Ovary (tissue), 9 donors: ENCODE results near the gene NUB1. TPM values are rescaled to one million over a fixed set of nuclear protein-coding genes. Genes with fewer than 3 reads are reported as not detected.

Experiments
- DNase-seq, 5 donors: peaks; one replicate each; pipeline ENCODE4 v3.0.0-alpha.2; 2019 to 2020
- H3K27ac ChIP-seq, 2 donors: fragments of 200-600 bp; one replicate each; pipeline versions ENCODE4 v1.5.1 to v1.8.0; 2019 to 2022
- H3K27me3 ChIP-seq: fragments of 200-600 bp; one replicate; pipeline ENCODE4 v1.8.0; 2022
- H3K36me3 ChIP-seq: fragments of 200-600 bp; sonication (generic); one replicate; pipeline ENCODE4 v1.5.1; 2019
- H3K4me1 ChIP-seq: one replicate; pipeline ENCODE4 v1.8.1; 2013; ENCODE audit warnings: mild to moderate bottlenecking, moderate library complexity; ENCODE audit not compliant: insufficient read depth
- H3K4me3 ChIP-seq: fragments of 200-600 bp; sonication (generic); one replicate; pipeline ENCODE4 v1.5.1; 2017
- H3K9me3 ChIP-seq, 2 donors: fragments of 200-600 bp in 1 of 2; sonication (generic) in 1 of 2; one replicate each; pipeline versions ENCODE4 v1.5.1 to v1.8.1; 2013 to 2019; ENCODE audit warnings: mild to moderate bottlenecking in 1 of 2, moderate library complexity in 1 of 2
- CTCF ChIP-seq, 3 donors: fragments of 450-650 bp in 2 of 3; fragments of 200-600 bp in 1 of 3; IDR thresholded peaks; one replicate each; pipeline versions ENCODE4 v1.5.1 to v1.8.0; 2016 to 2022; ENCODE audit warnings: antibody characterized with exemption in 3 of 3, mild to moderate bottlenecking in 1 of 3
- EP300 ChIP-seq: sonication (generic); formaldehyde crosslinking; IDR thresholded peaks from one replicate; pipeline ENCODE4 v1.6.1; 2017; ENCODE audit warnings: antibody characterized with exemption
- POLR2A ChIP-seq: fragments of 450-650 bp; IDR thresholded peaks from one replicate; pipeline ENCODE4 v1.6.1; 2017; ENCODE audit warnings: antibody characterized with exemption, mild to moderate bottlenecking, moderate library complexity
- WGBS, 3 donors: extraction: QIAGEN DNeasy Blood & Tissue Kit in 1 of 3; methylation state at CpG; one replicate each; pipeline versions ENCODE4 v1.1.5 to v1.1.7; 2013 to 2017; 5-methylcytosine and 5-hydroxymethylcytosine counted together
- intact Hi-C, 4 donors: fragments of 100-400 bp; cut with DNase I; formaldehyde crosslinking; loops; one replicate each; pipeline versions ENCODE4 v1.11.0 to v1.15.1; 2022 to 2023
- polyA plus RNA-seq, 2 donors: library from polyadenylated mRNA; stranded (reverse); fragments of 200-250 nt in 1 of 2; fragments of 350-450 nt in 1 of 2; fragmentation: Illumina TruSeq in 1 of 2; extraction: RNeasy Lipid Tissue Mini Kit (QIAGEN cat#74804) in 1 of 2; gene quantifications; one replicate each; pipeline ENCODE4 v1.2.3, GENCODE V29; 2013 to 2014
- total RNA-seq, 7 donors: library from RNA; depleted of rRNA in 2 of 7; stranded (reverse); fragments of >200 nt in 2 of 7; fragmentation: NEBNext Ultra II Directional in 3 of 7; extraction: Animal tissue kit (Norgen Biotek cat#: 25700) in 3 of 7; gene quantifications; one replicate each; pipeline versions ENCODE4 v1.1.0 to v1.2.4, GENCODE V29; 2016 to 2023
- donor health status: DM: no; HTN: no; CAD: no; lungs with moderate emphysema.
- donor health status: DM: no; HTN: no; CAD: no.
- donor health status: Bipolar disorder and iron deficiency.
- donor health status: DM: yes; HTN: yes; CAD: no.
- donor health status: DM: no; HTN: no; CAD: no.
- donor health status: DM: yes; HTN: yes; CAD: no.

NUB1 gene
- total and polyA plus RNA-seq, 9 donors = 33.8 to 162 (median 45.6) TPM

GRCh38 chr7:151408839-151409666 lies 67.4 kb downstream of the NUB1 start:
- H3K27me3 ChIP-seq = peaks cover 2% of the 10 kb centered on the region
- H3K4me1 ChIP-seq = peaks cover 4% of the 10 kb centered on the region
- intact Hi-C loops = no loop called here
- H3K36me3 ChIP-seq = no peaks in the 10 kb centered on the region
- peak overlapping the region in 1 of 2 donors; percentile 71 for H3K27ac ChIP-seq
- 20 to 35% (median 20%) methylated on average over 42 to 61 of the region's 61 CpGs for WGBS, 3 donors
- TF ChIP-seq POLR2A (no peak), EP300 (no peak), CTCF (IDR thresholded peaks at IDR 0.05) (no peak)
- H3K4me3 ChIP-seq = peak overlapping the region; percentile 46
- no peaks in the 10 kb centered on the region for H3K9me3 ChIP-seq
- DNase-seq = no peak

- H3K27me3 ChIP-seq = peaks cover 2% of the 10 kb centered on the region
- H3K36me3 ChIP-seq = no peaks in the 10 kb centered on the region
- intact Hi-C loops = no loop called here
- H3K4me1 ChIP-seq = peaks cover 1% of the 10 kb centered on the region
- TF ChIP-seq POLR2A (no peak), EP300 (no peak), CTCF (IDR thresholded peaks at IDR 0.05) (no peak)
- peak in 1 of 5 donors; percentile 64 for DNase-seq
- H3K4me3 ChIP-seq = peak within 1 kb of the TSS; percentile 46
- no peaks in the 10 kb centered on the region for H3K9me3 ChIP-seq
- H3K27ac ChIP-seq = peak within 1 kb of the TSS in 1 of 2 donors; percentile 71
- 1 to 2% (median 1%) methylated on average over 34 to 75 of the region's 75 CpGs for WGBS, 3 donors
Measured at GRCh38 chr7:151409667-151410404, 68.2 kb downstream of the NUB1 start, which contains the start of gene WDR86. Gene WDR86, minus strand, starts transcription at chr7:151410038. Its CDS starts 449 bp downstream, at chr7:151409589.

GRCh38 chr7:151410405-151411390 lies 69.1 kb downstream of the NUB1 start:
- no peaks in the 10 kb centered on the region for H3K9me3 ChIP-seq
- no peak for TF ChIP-seq CTCF (IDR thresholded peaks at IDR 0.05)
- TF ChIP-seq POLR2A = no peak
- TF ChIP-seq EP300 = no peak
- peak overlapping the region; percentile 46 for H3K4me3 ChIP-seq
- intact Hi-C loops = no loop called here
- peak overlapping the region in 1 of 2 donors; percentile 71 for H3K27ac ChIP-seq
- peak in 3 of 5 donors; percentile 50 to 72 (median 55) for DNase-seq
- WGBS, 3 donors = 23 to 38% (median 25%) methylated on average over 37 to 55 of the region's 55 CpGs
- H3K27me3 ChIP-seq = peaks cover 2% of the 10 kb centered on the region
- no peaks in the 10 kb centered on the region for H3K36me3 ChIP-seq
- peaks cover 1% of the 10 kb centered on the region for H3K4me1 ChIP-seq

- 83 to 93% (median 85%) methylated on average over 6 of the region's 6 CpGs for WGBS, 3 donors
Measured at GRCh38 chr7:151411551-151411950, 69.9 kb downstream of the NUB1 start.

More at GRCh38 chr7:151411551-151411950, 69.9 kb downstream of the NUB1 start:
- no peak for DNase-seq
- H3K4me1 ChIP-seq = peaks cover 7% of the 10 kb centered on the region
- no peaks in the 10 kb centered on the region for H3K36me3 ChIP-seq
- no peak overlapping the region for H3K4me3 ChIP-seq
- intact Hi-C loops = no loop called here
- H3K27me3 ChIP-seq = peaks cover 2% of the 10 kb centered on the region
- TF ChIP-seq CTCF (IDR thresholded peaks at IDR 0.05) (no peak), POLR2A (no peak), EP300 (no peak)
- H3K9me3 ChIP-seq = no peaks in the 10 kb centered on the region
- no peak overlapping the region for H3K27ac ChIP-seq
